Ammon's horn (tissue), 1 donor: ENCODE measurements around the gene RIMS4.

Experiments used
- DNase-seq: peaks from one replicate; pipeline ENCODE4 v3.0.0-alpha.2; 2016; ENCODE audit warnings: low spot score

RIMS4 gene

DNA sequence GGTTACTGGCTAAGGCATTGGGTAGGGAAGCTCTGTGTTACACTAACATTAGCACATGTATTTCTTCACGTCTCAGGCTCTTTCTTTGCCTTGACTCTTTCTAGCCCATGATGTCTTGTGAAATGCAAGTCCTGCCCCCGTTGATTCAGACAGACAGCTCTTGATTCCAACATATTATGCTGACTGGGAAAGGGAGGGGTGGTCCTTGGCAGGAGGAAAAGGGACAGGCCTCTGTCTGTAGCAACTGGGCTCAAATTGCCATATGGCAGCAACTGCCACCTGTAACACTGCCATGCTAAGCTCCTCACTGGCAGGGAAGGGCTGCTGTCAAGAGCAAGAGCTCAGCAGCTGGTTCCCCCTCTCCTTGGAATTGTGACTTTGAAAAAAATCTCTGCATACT lies 70.4 kb downstream of the RIMS4 start:
- DNase-seq, result no peak

- DNase-seq, result peak; percentile 93
Measured at GRCh38 chr20:44738813-44739477, 71.4 kb downstream of the RIMS4 start.

GRCh38 chr20:44737116-44737515 lies 73.2 kb downstream of the RIMS4 start:
- DNase-seq, result no peak

DNA sequence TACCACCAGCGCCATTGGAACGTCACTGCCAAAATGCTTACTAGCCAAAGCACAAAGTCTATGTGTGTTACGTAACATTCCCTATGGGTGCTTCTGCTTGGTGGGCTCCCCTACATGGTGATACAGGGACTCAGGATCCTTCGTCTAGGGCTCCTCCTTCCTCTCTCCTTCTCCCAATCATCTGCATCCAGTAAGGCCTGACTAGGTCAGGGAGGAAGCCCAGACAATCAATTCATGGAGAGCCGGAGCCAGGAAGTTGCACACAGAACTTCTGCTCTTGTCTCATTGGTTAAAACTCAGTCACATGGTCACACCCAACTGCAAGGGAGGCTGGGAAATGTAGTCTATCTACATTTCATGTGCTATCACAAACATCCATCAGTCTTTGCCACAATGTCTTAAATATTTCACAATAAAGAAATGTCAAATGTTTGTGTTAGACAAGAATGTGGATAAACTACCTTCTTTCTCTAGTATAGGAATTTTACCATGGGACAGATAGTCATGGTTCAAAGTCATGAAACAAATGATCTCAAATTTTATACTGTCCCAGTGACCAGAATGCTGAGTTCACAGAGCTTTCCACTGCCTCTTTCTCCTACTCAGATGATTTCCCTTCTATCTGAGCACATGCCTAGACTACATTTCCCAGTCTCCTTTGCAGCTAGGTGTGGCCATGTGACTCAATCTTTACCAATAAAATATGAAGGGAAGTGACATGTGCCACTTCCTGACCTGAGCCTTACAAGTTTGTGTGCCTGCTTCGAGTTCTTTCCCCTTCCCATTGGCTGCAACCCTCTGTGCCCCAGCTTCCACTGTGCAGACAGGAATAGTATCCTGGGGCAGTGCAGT lies 74.0 kb downstream of the RIMS4 start:
- DNase-seq, result peak; percentile 91

DNA sequence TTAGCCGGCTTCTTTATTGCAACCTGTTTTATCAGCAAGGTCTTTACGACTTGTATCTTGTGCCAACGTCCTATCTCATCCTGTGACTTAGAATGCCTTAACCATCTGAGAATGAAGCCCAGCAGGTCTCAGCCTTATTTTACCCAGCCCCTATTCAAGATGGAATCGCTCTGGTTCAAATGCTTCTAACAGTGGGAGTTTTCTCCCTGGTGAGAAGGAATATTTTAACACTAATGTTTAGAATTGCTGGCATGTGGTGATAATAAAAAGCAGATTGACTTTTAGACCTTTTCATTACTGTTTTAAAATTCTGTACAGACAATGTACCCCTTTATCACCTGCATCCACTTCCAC lies 74.6 kb downstream of the RIMS4 start:
- DNase-seq, result no peak

DNA sequence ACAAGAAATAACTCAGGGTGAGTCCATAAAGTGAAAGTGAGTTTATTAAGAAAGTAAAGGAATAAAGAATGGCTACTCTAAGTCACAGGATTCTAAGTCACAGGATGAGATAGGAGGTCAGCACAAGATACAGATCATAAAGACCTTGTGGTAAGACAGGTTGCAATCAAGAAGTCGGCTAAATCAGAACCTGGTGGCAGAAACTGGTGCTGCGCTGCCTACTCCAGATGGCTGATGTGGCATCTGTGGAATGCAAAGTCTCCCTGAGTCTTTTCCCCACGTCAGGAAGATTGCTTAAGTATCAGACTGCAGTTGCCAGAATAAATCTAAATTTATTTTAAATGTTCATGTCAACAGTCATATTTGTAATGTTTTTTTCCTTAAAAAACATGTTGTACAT lies 75.4 kb downstream of the RIMS4 start:
- no peak for DNase-seq

- peak; percentile 90 for DNase-seq
Measured at GRCh38 chr20:44733341-44734069, 76.8 kb downstream of the RIMS4 start.

GRCh38 chr20:44732327-44732726 lies 78.0 kb downstream of the RIMS4 start:
- DNase-seq, result no peak

GRCh38 chr20:44731657-44732056 lies 78.7 kb downstream of the RIMS4 start:
- no peak for DNase-seq

- no peak for DNase-seq
Measured at GRCh38 chr20:44730441-44730840, 79.9 kb downstream of the RIMS4 start.

- DNase-seq, result peak; percentile 61
Measured at GRCh38 chr20:44728801-44729443, 81.4 kb downstream of the RIMS4 start.

- DNase-seq, result no peak
Measured at GRCh38 chr20:44727651-44728050, 82.7 kb downstream of the RIMS4 start.

DNA sequence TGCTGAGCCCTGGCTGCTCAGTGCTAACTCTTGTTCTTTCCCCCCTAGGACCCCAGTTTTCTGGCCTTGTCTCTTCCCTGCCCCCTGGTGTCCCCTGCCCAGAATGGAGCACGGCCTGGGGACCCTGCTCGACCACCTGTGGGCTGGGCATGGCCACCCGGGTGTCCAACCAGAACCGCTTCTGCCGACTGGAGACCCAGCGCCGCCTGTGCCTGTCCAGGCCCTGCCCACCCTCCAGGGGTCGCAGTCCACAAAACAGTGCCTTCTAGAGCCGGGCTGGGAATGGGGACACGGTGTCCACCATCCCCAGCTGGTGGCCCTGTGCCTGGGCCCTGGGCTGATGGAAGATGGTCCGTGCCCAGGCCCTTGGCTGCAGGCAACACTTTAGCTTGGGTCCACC lies 83.3 kb downstream of the RIMS4 start:
- DNase-seq, result no peak

DNA sequence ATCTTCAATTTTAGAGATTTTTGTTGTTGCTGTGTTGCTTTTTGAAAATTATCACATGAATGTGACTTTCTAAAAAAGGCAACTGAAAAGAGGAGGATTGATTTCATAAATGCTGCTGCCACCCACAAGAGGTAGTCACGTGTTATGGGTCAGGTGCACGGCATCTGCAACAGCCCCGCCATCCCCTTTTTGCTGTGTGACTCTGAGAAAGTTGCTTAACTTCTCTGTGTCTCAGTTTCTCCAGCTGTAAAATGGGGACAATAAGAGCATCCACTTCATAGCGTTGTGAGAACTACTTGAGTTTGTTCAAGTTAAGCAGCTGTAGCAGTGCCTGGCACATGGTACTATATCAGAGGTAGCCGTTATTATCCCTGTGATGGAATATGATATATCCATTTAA lies 84.5 kb downstream of the RIMS4 start:
- DNase-seq, result no peak

DNA sequence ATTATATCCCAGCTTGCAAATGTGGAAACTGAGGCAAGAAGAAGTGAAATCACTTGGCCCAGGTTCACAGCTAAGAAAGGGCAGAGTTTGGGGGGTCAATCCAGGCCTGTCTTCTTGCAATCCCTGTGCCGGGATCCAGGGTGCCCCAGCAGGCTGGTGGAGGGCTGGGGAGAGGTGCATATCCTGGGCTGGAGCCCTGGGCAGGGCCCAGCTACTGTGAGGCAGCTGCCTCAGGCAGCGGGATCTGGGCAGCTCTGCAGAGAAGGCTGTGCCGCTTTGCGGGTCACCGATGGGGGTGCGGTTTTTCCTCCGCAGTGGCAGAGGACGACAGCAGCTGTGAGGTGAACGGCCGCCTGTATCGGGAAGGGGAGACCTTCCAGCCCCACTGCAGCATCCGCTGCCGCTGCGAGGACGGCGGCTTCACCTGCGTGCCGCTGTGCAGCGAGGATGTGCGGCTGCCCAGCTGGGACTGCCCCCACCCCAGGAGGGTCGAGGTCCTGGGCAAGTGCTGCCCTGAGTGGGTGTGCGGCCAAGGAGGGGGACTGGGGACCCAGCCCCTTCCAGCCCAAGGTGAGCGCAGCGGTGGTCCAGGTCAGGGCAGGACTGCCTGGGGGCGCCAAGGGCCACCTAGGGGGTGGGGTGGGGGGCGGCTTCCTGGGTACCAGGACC lies 85.8 kb downstream of the RIMS4 start:
- DNase-seq, result no peak

DNA sequence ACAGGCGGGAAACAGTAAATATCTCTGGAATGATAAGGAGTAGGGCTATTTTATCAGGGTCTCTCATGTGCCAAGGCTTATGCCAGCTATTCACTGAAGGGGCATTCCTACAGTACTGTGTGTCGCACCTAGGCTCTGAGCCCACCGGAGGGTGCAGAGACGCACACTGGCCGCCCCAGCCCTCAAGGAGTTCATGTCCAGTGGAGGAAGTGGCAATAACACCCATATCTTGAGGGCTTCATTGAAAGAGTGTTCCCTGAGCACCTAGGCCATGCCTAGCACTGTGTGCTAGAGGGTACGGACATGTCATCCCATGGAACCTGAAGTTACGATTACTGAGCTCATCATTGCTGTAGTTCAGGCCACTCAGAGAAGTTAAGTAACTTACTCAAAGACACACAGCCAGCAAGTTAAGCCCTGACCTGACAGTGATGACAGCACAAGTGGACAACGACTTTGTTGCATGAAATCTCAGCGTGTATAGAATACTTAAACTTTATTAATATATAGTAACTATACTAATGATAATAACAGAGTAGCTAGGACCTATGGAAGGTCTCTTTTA lies 86.5 kb downstream of the RIMS4 start:
- no peak for DNase-seq

- DNase-seq, result no peak
Measured at GRCh38 chr20:44723391-44723790, 87.0 kb downstream of the RIMS4 start.

DNA sequence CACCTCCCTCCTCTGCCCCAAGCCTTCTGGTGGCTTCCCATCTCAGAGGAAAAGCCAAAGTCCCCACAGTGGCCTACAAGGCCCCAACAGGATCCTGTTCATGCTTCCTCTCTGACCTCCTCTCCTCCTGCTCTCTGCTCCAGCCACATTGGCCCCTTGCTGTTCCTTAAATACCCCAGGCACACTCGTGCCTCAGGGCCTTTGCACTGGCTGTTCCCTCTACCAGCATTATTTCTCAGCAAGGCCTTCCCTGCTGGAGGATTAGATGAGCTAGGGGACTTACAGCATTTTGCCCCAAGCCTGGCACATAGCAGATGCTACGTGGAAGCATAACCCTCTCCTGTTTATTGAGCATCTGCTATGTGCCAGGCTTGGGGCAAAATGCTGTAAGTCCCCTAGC lies 87.4 kb downstream of the RIMS4 start:
- DNase-seq, result no peak

DNA sequence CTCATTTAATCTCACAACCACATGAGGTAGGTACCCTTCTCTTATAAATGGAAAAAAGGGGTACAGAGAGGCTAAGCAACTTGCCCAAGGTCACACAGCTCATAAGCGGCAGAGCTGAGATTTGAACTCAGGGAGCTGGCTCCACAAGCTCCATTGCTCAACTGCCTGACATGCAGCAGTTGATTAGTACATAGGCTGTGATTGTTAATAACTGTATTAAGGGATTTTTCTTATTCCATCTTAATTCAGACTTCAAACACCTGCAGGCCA lies 88.6 kb downstream of the RIMS4 start:
- DNase-seq, result no peak

DNA sequence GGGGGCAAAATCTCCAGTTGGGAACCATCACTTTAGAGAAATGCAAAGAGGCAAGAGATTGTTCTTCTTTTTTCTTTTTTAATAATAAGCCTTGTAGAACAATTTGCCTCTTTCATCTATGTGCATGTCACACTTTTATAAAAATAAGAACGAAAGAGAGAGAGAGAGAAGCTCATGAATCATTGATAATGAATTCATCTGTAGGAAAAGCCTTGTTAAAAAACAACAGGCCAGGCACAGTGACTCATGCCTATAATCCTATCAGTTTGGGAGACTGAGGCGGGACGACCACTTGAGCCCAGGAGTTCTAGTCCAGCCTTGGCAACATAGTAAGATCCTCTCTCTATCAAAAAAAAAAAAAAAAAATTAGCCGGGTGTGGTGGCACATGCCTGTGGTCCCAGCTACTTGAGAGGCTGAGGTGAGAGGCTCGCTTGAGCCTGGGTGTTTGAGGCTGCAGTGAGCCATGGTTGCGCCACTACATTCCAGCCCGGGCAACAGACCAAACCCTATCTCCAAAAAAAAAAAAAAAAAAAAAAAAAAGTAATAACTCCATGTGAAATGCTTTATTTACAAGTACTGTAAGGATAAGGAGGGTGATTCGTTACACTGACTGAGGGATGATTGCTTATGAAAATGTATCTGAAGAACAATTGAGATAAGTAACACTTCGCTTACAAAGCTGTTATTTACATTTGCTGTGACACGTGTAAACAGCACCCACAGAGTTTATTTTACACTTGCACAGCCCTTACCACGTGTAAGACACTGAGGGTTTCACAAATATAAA lies 89.2 kb downstream of the RIMS4 start:
- DNase-seq, result no peak

DNA sequence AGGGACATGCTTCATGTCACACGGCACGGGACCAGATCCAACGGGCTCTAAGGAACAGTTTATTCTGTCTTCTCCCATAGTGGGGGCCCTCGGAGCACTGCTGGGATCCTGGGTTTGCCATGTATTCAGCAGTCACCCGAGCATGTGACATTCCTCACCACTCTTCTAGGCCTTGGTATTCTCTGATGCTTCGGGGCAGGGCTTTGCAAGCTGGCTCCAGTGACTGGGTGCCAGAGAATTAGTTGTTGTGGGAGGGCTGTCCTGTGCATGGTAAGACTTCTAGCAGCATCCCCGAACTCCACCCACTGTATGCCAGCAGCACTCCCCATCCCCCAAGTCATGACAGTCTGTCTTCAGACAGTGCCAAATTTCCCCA lies 89.7 kb downstream of the RIMS4 start:
- peak; percentile 78 for DNase-seq
